DOHH2 (cell line): Measurements from ENCODE around the gene COX10.

ENCODE experiments used
- H3F3A ChIP-seq: fragments of 200-600 bp; sonication (generic), shearing (Covaris generic); 2 replicates; pipeline ENCODE4 v1.6.0; 2016; ENCODE audit warnings: antibody characterized with exemption, mild to moderate bottlenecking; ENCODE audit not compliant: control insufficient read depth, insufficient read depth
- H3K27ac ChIP-seq: fragments of 200-600 bp; sonication (generic); 2 replicates; pipeline ENCODE4 v1.5.1; 2014; ENCODE audit warnings: low read depth, mild to moderate bottlenecking, low read length, moderate library complexity
- H3K27me3 ChIP-seq: fragments of 200-600 bp; sonication (generic); 2 replicates; pipeline ENCODE4 v1.6.1; 2014; ENCODE audit warnings: mild to moderate bottlenecking, low read length, mixed read lengths; ENCODE audit not compliant: control insufficient read depth
- H3K36me3 ChIP-seq: fragments of 200-600 bp; sonication (generic); 2 replicates; pipeline ENCODE4 v1.6.1; 2014; ENCODE audit warnings: mild to moderate bottlenecking, low read length, moderate library complexity, mixed read lengths; ENCODE audit not compliant: control insufficient read depth
- H3K4me1 ChIP-seq: fragments of 200-600 bp; sonication (generic); 2 replicates; pipeline ENCODE4 v1.6.1; 2014; ENCODE audit warnings: mild to moderate bottlenecking, low read length, mixed read lengths; ENCODE audit not compliant: control insufficient read depth
- H3K4me2 ChIP-seq: fragments of 200-600 bp; sonication (generic); 2 replicates; pipeline ENCODE4 v1.6.0; 2014; ENCODE audit warnings: mild to moderate bottlenecking, low read length, moderate library complexity
- H3K4me3 ChIP-seq: fragments of 200-600 bp; sonication (generic); 2 replicates; pipeline ENCODE4 v1.5.1; 2014; ENCODE audit warnings: mild to moderate bottlenecking, low read length, mixed read lengths
- H3K79me2 ChIP-seq: fragments of 200-600 bp; sonication (generic); 2 replicates; pipeline ENCODE4 v1.6.1; 2014; ENCODE audit warnings: mild to moderate bottlenecking, low read length, mixed read lengths; ENCODE audit not compliant: control insufficient read depth
- H3K9me2 ChIP-seq: fragments of 200-600 bp; sonication (generic); replicated peaks from 2 replicates; pipeline ENCODE4 v1.6.1; 2014; ENCODE audit warnings: mild to moderate bottlenecking, low read length, mixed read lengths; ENCODE audit not compliant: control insufficient read depth
- H3K9me3 ChIP-seq: fragments of 200-600 bp; sonication (generic); 2 replicates; pipeline ENCODE4 v1.6.1; 2014; ENCODE audit warnings: antibody characterized with exemption, low read length, mixed read lengths; ENCODE audit not compliant: control insufficient read depth, insufficient read depth
- H4K20me1 ChIP-seq: fragments of 200-600 bp; sonication (generic); 2 replicates; pipeline ENCODE4 v1.6.0; 2014; ENCODE audit warnings: low read depth, mild to moderate bottlenecking, antibody characterized with exemption, low read length, moderate library complexity; ENCODE audit not compliant: control insufficient read depth, insufficient read depth
- EZH2phosphoT487 ChIP-seq: fragments of 200-600 bp; sonication (generic); IDR thresholded peaks from 2 replicates; pipeline ENCODE4 v1.6.1; 2017; ENCODE audit warnings: borderline replicate concordance, mild to moderate bottlenecking, antibody characterized with exemption, low read length, moderate library complexity, mixed read lengths
- TF ChIP-seq, protein P1 (sequence below): fragments of 200-600 bp; sonication (generic); IDR thresholded peaks from one replicate; pipeline ENCODE4 v1.5.1; 2014; ENCODE audit warnings: antibody characterized with exemption, mild to moderate bottlenecking, low read depth, low read length; ENCODE audit not compliant: poor library complexity, severe bottlenecking

The COX10 gene

GRCh38 chr17:14061666-14062560, 7.4 kb upstream of the COX10 start:
- Histone ChIP-seq H3K36me3 (peaks cover 58% of the 10 kb centered on the region), H3K79me2 (peaks cover 84% of the 10 kb centered on the region), H3K27ac (no peak overlapping the region), H3F3A (no peaks in the 10 kb centered on the region), H3K4me3 (no peak overlapping the region), H3K27me3 (no peaks in the 10 kb centered on the region), H4K20me1 (no peaks in the 10 kb centered on the region), H3K9me3 (no peaks in the 10 kb centered on the region), H3K4me1 (no peaks in the 10 kb centered on the region), H3K4me2 (no peak overlapping the region), H3K9me2 (no peaks in the 10 kb centered on the region)
- TF ChIP-seq EZH2phosphoT487 = no peak
- TF ChIP-seq, protein P1, sequence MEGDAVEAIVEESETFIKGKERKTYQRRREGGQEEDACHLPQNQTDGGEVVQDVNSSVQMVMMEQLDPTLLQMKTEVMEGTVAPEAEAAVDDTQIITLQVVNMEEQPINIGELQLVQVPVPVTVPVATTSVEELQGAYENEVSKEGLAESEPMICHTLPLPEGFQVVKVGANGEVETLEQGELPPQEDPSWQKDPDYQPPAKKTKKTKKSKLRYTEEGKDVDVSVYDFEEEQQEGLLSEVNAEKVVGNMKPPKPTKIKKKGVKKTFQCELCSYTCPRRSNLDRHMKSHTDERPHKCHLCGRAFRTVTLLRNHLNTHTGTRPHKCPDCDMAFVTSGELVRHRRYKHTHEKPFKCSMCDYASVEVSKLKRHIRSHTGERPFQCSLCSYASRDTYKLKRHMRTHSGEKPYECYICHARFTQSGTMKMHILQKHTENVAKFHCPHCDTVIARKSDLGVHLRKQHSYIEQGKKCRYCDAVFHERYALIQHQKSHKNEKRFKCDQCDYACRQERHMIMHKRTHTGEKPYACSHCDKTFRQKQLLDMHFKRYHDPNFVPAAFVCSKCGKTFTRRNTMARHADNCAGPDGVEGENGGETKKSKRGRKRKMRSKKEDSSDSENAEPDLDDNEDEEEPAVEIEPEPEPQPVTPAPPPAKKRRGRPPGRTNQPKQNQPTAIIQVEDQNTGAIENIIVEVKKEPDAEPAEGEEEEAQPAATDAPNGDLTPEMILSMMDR = no peak

DNA sequence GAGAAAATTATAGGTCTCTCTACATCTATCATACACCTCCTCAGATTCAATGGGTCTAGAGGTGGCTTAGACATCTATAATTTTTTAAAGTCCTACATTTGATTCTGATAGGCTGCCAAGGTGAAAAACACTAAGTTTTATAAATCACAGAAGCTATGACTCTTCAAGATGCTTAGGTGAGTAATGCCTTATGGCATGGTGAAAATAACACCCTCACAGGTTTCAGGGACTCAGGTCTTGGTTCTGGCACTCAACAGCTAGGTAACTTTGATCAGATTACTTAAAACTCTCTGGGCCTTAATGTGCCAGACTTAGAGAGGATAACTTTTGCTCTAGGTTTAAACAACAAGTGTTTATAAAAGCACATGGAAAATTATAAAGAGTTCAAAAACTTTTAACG, 2.0 kb upstream of the COX10 start:
- Histone ChIP-seq H3K4me1 (peaks cover 25% of the 10 kb centered on the region), H3K79me2 (peaks cover 98% of the 10 kb centered on the region), H3K27me3 (no peaks in the 10 kb centered on the region), H3K4me2 (peak overlapping the region; percentile 51), H3K9me2 (no peaks in the 10 kb centered on the region), H3K27ac (no peak overlapping the region), H3K4me3 (0 out of 2 replicates have a peak overlapping the region, but pooled peaks have one; percentile 4), H3F3A (no peaks in the 10 kb centered on the region), H3K36me3 (peaks cover 51% of the 10 kb centered on the region), H4K20me1 (no peaks in the 10 kb centered on the region), H3K9me3 (no peaks in the 10 kb centered on the region)
- no peak for TF ChIP-seq EZH2phosphoT487

DNA sequence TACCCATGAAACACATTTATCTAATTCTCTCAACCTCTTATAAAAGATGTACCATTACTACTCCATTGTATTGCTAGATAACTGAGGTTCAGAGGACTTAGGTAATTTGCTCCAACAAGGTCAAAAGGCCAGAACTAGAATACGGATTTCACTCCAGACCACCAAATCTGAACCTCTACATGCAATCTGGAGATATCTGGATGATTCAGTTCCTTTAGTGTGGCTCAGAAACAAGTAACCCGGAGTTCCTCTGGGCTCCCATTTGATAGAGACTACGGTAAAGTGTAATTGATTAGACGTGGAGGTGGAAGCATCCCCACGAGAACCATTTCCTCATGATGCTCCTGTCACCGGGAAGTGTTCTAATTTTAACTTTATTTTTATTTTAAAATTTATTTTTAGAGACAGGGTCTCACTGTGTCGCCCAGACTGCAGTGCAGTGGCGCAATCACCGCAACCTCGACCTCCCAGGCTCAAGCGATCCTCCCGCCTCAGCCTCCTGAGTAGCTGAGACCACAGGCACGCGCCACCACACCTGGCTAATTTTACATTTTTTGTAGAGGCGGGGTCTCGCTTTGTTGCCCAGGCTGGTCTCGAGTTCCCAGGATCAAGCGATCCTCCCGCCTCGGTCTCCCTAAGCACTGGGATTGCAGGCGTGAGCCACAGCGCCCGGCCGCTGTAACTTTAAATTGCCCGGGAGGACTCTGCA, 608 bp upstream of the COX10 start:
- Histone ChIP-seq H3K4me2 (peak overlapping the region; percentile 51), H3K79me2 (peaks cover 98% of the 10 kb centered on the region), H3K9me3 (no peaks in the 10 kb centered on the region), H3K27ac (peak overlapping the region; percentile 58), H3K27me3 (no peaks in the 10 kb centered on the region), H3K9me2 (no peaks in the 10 kb centered on the region), H3K4me1 (peaks cover 25% of the 10 kb centered on the region), H3F3A (no peaks in the 10 kb centered on the region), H3K4me3 (peak overlapping the region; percentile 99), H4K20me1 (no peaks in the 10 kb centered on the region), H3K36me3 (peaks cover 57% of the 10 kb centered on the region)
- no peak for TF ChIP-seq EZH2phosphoT487
- TF ChIP-seq, protein P1 = no peak
